GM18858 (cell line): ENCODE data around the gene HEXD.

ENCODE experiments used
- ATAC-seq: cut with Tn5 transposase; IDR thresholded peaks from one replicate; pipeline ENCODE4 v1.9.1; 2021; ENCODE audit not compliant: unreplicated experiment

Gene HEXD

GRCh38 chr17:82486231-82487094 lies 68.3 kb downstream of the HEXD start:
- no peak for ATAC-seq

GRCh38 chr17:82487910-82488309 lies 69.8 kb downstream of the HEXD start:
- no peak for ATAC-seq

- ATAC-seq, result no peak
Observed at GRCh38 chr17:82489117-82489516, 71.0 kb downstream of the HEXD start.

GRCh38 chr17:82489851-82490511 lies 71.8 kb downstream of the HEXD start:
- ATAC-seq, result no peak

GRCh38 chr17:82490512-82491195 lies 72.5 kb downstream of the HEXD start:
- no peak for ATAC-seq

GRCh38 chr17:82491196-82491530 lies 73.0 kb downstream of the HEXD start:
- no peak for ATAC-seq

- no peak for ATAC-seq
Observed at GRCh38 chr17:82491533-82491932, 73.4 kb downstream of the HEXD start.
